ENCODE measurements around the gene DOCK4. TPM values are rescaled to one million over a fixed set of nuclear protein-coding genes. Genes with fewer than 3 reads are reported as not detected.

DOCK4 gene
- total and polyA plus RNA-seq, 3 donors from 2014 or later, result 5.4 to 17.1 (median 12.4) TPM

GRCh38 chr7:112225006-112225405, 18.8 kb upstream of the DOCK4 start:
- H3K27ac ChIP-seq, result no peak overlapping the region
- no peak overlapping the region for H3K4me3 ChIP-seq
- no peaks in the 10 kb centered on the region for H3K27me3 ChIP-seq
- intact Hi-C loops (cut with DNase I; ENCODE audit: low total_unique reads), result no loop called here
- TF ChIP-seq POLR2A (IDR thresholded peaks at IDR 0.05), result no peak
- TF ChIP-seq, protein P1, sequence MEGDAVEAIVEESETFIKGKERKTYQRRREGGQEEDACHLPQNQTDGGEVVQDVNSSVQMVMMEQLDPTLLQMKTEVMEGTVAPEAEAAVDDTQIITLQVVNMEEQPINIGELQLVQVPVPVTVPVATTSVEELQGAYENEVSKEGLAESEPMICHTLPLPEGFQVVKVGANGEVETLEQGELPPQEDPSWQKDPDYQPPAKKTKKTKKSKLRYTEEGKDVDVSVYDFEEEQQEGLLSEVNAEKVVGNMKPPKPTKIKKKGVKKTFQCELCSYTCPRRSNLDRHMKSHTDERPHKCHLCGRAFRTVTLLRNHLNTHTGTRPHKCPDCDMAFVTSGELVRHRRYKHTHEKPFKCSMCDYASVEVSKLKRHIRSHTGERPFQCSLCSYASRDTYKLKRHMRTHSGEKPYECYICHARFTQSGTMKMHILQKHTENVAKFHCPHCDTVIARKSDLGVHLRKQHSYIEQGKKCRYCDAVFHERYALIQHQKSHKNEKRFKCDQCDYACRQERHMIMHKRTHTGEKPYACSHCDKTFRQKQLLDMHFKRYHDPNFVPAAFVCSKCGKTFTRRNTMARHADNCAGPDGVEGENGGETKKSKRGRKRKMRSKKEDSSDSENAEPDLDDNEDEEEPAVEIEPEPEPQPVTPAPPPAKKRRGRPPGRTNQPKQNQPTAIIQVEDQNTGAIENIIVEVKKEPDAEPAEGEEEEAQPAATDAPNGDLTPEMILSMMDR (IDR thresholded peaks at IDR 0.05), result no peak
- DNase-seq, result no peak
- no peaks in the 10 kb centered on the region for H3K9me3 ChIP-seq
- no peaks in the 10 kb centered on the region for H3K36me3 ChIP-seq (ENCODE audit: low read depth, missing control alignments)
- peaks cover 5% of the 10 kb centered on the region for H3K4me1 ChIP-seq

- peaks cover 5% of the 10 kb centered on the region for H3K4me1 ChIP-seq
- no peak overlapping the region for H3K4me3 ChIP-seq
- 55 to 64% methylated on average over 2 of the region's 2 CpGs for WGBS, 2 donors
- TF ChIP-seq POLR2A (IDR thresholded peaks at IDR 0.05), result no peak
- TF ChIP-seq, protein P1 (IDR thresholded peaks at IDR 0.05), result no peak
- intact Hi-C loops (cut with DNase I; ENCODE audit: low total_unique reads), result no loop called here
- H3K9me3 ChIP-seq, result no peaks in the 10 kb centered on the region
- DNase-seq, result peak; percentile 54
- H3K27me3 ChIP-seq, result no peaks in the 10 kb centered on the region
- H3K36me3 ChIP-seq (ENCODE audit: low read depth, missing control alignments), result no peaks in the 10 kb centered on the region
- H3K27ac ChIP-seq, result peak overlapping the region in 1 of 2 donors; percentile 40
Observed at GRCh38 chr7:112224186-112224585, 18.0 kb upstream of the DOCK4 start.

- TF ChIP-seq POLR2A (IDR thresholded peaks at IDR 0.05), result no peak
- TF ChIP-seq, protein P1 (IDR thresholded peaks at IDR 0.05), result no peak
- 66% methylated on average over 3 of the region's 3 CpGs for WGBS, 2 donors
- Histone ChIP-seq H3K27ac (no peak overlapping the region), H3K4me1 (peaks cover 5% of the 10 kb centered on the region), H3K27me3 (no peaks in the 10 kb centered on the region), H3K36me3 (ENCODE audit: low read depth, missing control alignments) (no peaks in the 10 kb centered on the region), H3K4me3 (no peak overlapping the region), H3K9me3 (no peaks in the 10 kb centered on the region)
- intact Hi-C loops (cut with DNase I; ENCODE audit: low total_unique reads), result no loop called here
- DNase-seq, result no peak
Observed at GRCh38 chr7:112223310-112223709, 17.1 kb upstream of the DOCK4 start.

DNA sequence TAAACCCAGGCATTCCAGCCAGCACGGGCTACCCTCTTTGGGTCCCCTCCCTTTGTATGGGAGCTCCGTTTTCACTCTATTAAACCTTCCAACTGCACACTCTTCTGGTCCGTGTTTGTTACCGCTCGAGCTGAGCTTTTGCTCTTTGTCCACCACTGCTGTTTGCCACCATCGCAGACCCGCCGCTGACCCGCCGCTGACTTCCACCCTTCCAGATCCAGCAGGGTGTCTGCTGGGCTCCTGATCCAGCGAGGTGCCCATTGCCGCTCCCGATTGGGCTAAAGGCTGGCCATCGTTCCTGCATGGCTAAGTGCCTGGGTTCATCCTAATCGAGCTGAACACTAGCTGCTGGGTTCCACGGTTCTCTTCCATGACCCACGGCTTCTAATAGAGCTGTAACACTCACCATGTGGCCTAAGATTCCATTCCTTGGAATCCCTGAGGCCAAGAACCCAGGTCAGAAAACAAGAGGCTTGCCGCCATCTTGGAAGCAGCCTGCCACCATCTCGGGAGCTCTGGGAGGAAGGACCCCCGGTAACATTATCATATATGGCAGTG, 14.8 kb upstream of the DOCK4 start:
- H3K27me3 ChIP-seq, result no peaks in the 10 kb centered on the region
- WGBS, 2 donors, result 84 to 89% methylated on average over 20 of the region's 20 CpGs
- no peak for TF ChIP-seq POLR2A (IDR thresholded peaks at IDR 0.05)
- TF ChIP-seq, protein P1 (IDR thresholded peaks at IDR 0.05), result no peak
- H3K4me3 ChIP-seq, result no peak overlapping the region
- no peaks in the 10 kb centered on the region for H3K36me3 ChIP-seq (ENCODE audit: low read depth, missing control alignments)
- no peak overlapping the region for H3K27ac ChIP-seq
- intact Hi-C loops (cut with DNase I; ENCODE audit: low total_unique reads), result no loop called here
- no peak for DNase-seq
- H3K9me3 ChIP-seq, result no peaks in the 10 kb centered on the region
- peaks cover 5% of the 10 kb centered on the region for H3K4me1 ChIP-seq

- Histone ChIP-seq H3K27me3 (no peaks in the 10 kb centered on the region), H3K9me3 (no peaks in the 10 kb centered on the region), H3K36me3 (ENCODE audit: low read depth, missing control alignments) (no peaks in the 10 kb centered on the region), H3K4me3 (no peak overlapping the region), H3K4me1 (peaks cover 5% of the 10 kb centered on the region), H3K27ac (no peak overlapping the region)
- TF ChIP-seq, protein P1 (IDR thresholded peaks at IDR 0.05), result no peak
- intact Hi-C loops (cut with DNase I; ENCODE audit: low total_unique reads), result no loop called here
- WGBS, 2 donors, result 56 to 59% methylated on average over 4 of the region's 4 CpGs
- DNase-seq, result no peak
Observed at GRCh38 chr7:112215787-112216186, 9.6 kb upstream of the DOCK4 start.

Measured in testis (tissue), 3 donors.